Measurements from ENCODE around the gene TRIM66.

The TRIM66 gene

DNA sequence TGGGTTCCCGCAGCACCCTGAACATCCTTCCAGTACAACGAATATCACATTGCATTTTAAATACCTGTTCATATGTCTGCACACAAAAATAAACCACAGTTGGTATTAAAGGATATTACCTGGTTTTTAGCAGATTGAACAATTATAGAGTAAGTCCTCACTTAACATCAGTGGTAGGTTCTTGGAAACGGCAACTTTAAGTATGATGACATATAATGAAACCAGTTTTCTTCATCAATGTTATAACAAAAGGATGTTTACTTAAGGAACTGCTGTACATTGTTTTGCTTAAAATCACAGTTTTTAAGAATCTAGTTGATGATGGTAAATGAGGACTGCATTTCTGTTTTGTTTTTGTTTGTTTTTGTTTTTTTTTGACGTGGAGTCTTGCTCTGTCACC is 28.0 kb downstream of the TRIM66 start:
- H3K79me2 ChIP-seq (ENCODE audit: control insufficient read depth, insufficient read depth, low read length, poor library complexity), result no peaks in the 10 kb centered on the region
- no peak overlapping the region for H3K4me2 ChIP-seq (ENCODE audit: low read length)
- H3K79me1 ChIP-seq (ENCODE audit: low read length), result no peaks in the 10 kb centered on the region
- no peak overlapping the region for H4K91ac ChIP-seq (ENCODE audit: low read depth, low read length)
- H3K14ac ChIP-seq (ENCODE audit: low read length), result no peak overlapping the region
- H2AK5ac ChIP-seq (ENCODE audit: low read length), result no peak overlapping the region
- no peaks in the 10 kb centered on the region for H3K27me3 ChIP-seq (ENCODE audit: insufficient read depth, low read length)
- H3K23ac ChIP-seq (ENCODE audit: low read length), result no peak overlapping the region
- no CpG with 5 or more reads among the region's 4 CpGs for WGBS (ENCODE audit: extremely low coverage, insufficient coverage, insufficient read length)
- no peak overlapping the region for H3K18ac ChIP-seq (ENCODE audit: low read length)
- no peak overlapping the region for H3K9ac ChIP-seq (ENCODE audit: low read length)
- H3K36me3 ChIP-seq (ENCODE audit: control insufficient read depth in 1 of 2, insufficient read depth in 2 of 2, low read length in 2 of 2), result no peaks in the 10 kb centered on the region
- H4K12ac ChIP-seq (ENCODE audit: low read depth, low read length), result no peak overlapping the region
- H3K4me1 ChIP-seq (ENCODE audit: control insufficient read depth in 1 of 2, insufficient read depth in 2 of 2, low read length in 2 of 2), result no peaks in the 10 kb centered on the region
- no peak overlapping the region for H3K4me3 ChIP-seq (ENCODE audit: low read depth, low read length)
- no peak for DNase-seq
- H2BK5ac ChIP-seq (ENCODE audit: low read depth, low read length, poor library complexity), result no peak overlapping the region
- no peak overlapping the region for H2BK120ac ChIP-seq (ENCODE audit: insufficient read depth, low read length, poor library complexity)
- no peak overlapping the region for H3K27ac ChIP-seq (ENCODE audit: low read depth, low read length)
- no peak overlapping the region for H2BK12ac ChIP-seq (ENCODE audit: low read length)
- no peaks in the 10 kb centered on the region for H3K9me3 ChIP-seq (ENCODE audit: insufficient read depth, low read depth, low read length)
- H2AFZ ChIP-seq (ENCODE audit: insufficient read depth, low read length, poor library complexity), result no peak overlapping the region
- H4K8ac ChIP-seq (ENCODE audit: low read depth, low read length), result no peak overlapping the region
- H3K4ac ChIP-seq (ENCODE audit: low read depth, low read length), result no peak overlapping the region

DNA sequence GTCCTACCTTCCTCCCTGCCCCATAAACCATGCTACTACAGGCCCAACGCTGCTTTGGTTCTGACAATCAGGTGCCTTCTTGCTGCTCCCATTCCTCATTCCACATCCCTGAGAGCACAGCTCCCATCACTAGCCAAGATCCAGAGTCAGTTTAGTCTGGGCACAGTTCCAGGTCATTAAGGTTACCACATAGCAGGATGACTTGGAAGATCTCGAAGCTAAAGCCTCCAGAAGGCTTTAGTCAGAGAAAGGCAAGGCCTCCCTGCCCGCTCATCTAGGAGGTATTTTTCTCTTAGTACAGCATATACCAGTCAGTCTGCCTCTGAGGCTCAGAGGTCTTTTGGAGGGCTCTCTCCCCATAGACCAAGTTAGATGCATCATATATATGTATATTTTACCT is 30.3 kb downstream of the TRIM66 start:
- Histone ChIP-seq H3K27me3 (ENCODE audit: insufficient read depth, low read length) (no peaks in the 10 kb centered on the region), H3K4me2 (ENCODE audit: low read length) (no peak overlapping the region), H2BK120ac (ENCODE audit: insufficient read depth, low read length, poor library complexity) (no peak overlapping the region), H4K12ac (ENCODE audit: low read depth, low read length) (no peak overlapping the region), H2AK5ac (ENCODE audit: low read length) (no peak overlapping the region), H3K9ac (ENCODE audit: low read length) (no peak overlapping the region), H2AFZ (ENCODE audit: insufficient read depth, low read length, poor library complexity) (no peak overlapping the region), H3K18ac (ENCODE audit: low read length) (no peak overlapping the region), H3K9me3 (ENCODE audit: insufficient read depth, low read depth, low read length) (no peaks in the 10 kb centered on the region), H3K79me1 (ENCODE audit: low read length) (no peaks in the 10 kb centered on the region), H4K8ac (ENCODE audit: low read depth, low read length) (no peak overlapping the region), H2BK12ac (ENCODE audit: low read length) (no peak overlapping the region), H3K4ac (ENCODE audit: low read depth, low read length) (no peak overlapping the region), H3K23ac (ENCODE audit: low read length) (no peak overlapping the region), H2BK5ac (ENCODE audit: low read depth, low read length, poor library complexity) (no peak overlapping the region), H3K27ac (ENCODE audit: low read depth, low read length) (no peak overlapping the region), H3K14ac (ENCODE audit: low read length) (no peak overlapping the region), H3K4me3 (ENCODE audit: low read depth, low read length) (no peak overlapping the region), H3K36me3 (ENCODE audit: control insufficient read depth in 1 of 2, insufficient read depth in 2 of 2, low read length in 2 of 2) (peaks cover 5% of the 10 kb centered on the region in 2 experiments), H3K79me2 (ENCODE audit: control insufficient read depth, insufficient read depth, low read length, poor library complexity) (no peaks in the 10 kb centered on the region), H3K4me1 (ENCODE audit: control insufficient read depth in 1 of 2, insufficient read depth in 2 of 2, low read length in 2 of 2) (no peaks in the 10 kb centered on the region), H4K91ac (ENCODE audit: low read depth, low read length) (no peak overlapping the region)
- WGBS (ENCODE audit: extremely low coverage, insufficient coverage, insufficient read length), result no CpG with 5 or more reads among the region's 3 CpGs
- DNase-seq, result no peak

DNA sequence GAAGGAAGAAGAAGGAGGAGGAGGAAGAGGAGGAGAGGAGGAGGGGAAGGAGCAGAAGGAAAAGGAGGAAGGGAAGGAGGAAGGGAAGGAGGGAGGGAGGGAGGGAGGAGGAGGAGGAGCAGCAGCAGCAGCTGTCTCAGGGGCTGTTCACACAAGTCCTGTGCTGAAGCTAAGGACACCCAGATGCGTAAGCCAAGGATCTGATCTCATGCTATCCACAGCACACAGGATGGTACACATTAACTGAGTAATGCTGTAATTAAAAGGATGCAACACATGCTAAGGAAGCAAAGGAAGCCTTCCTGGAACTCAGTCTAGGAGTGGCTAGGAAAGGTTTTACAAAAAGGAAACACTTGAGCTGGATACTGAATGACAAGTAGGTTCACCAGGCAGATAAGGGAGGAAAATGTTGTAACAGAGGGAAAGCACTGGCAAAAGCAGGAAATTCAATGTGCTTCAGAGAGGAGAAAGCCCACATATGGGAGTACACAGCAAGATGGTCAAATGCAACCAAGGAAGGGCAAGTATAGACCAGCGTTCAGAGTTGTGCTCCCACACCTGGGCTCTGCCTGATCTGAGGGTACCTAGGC is 32.0 kb downstream of the TRIM66 start:
- no peak overlapping the region for H4K91ac ChIP-seq (ENCODE audit: low read depth, low read length)
- no peak overlapping the region for H2AK5ac ChIP-seq (ENCODE audit: low read length)
- no peak overlapping the region for H3K23ac ChIP-seq (ENCODE audit: low read length)
- no peak overlapping the region for H3K27ac ChIP-seq (ENCODE audit: low read depth, low read length)
- no peak overlapping the region for H3K4ac ChIP-seq (ENCODE audit: low read depth, low read length)
- no peaks in the 10 kb centered on the region for H3K9me3 ChIP-seq (ENCODE audit: insufficient read depth, low read depth, low read length)
- H3K79me1 ChIP-seq (ENCODE audit: low read length), result no peaks in the 10 kb centered on the region
- WGBS (ENCODE audit: extremely low coverage, insufficient coverage, insufficient read length), result no CpG with 5 or more reads among the region's 2 CpGs
- H3K36me3 ChIP-seq (ENCODE audit: control insufficient read depth in 1 of 2, insufficient read depth in 2 of 2, low read length in 2 of 2), result peaks cover 5% of the 10 kb centered on the region in 2 experiments
- H2BK5ac ChIP-seq (ENCODE audit: low read depth, low read length, poor library complexity), result no peak overlapping the region
- H4K8ac ChIP-seq (ENCODE audit: low read depth, low read length), result no peak overlapping the region
- H3K4me2 ChIP-seq (ENCODE audit: low read length), result no peak overlapping the region
- H2BK120ac ChIP-seq (ENCODE audit: insufficient read depth, low read length, poor library complexity), result no peak overlapping the region
- H3K4me3 ChIP-seq (ENCODE audit: low read depth, low read length), result no peak overlapping the region
- no peak overlapping the region for H2BK12ac ChIP-seq (ENCODE audit: low read length)
- no peak for DNase-seq
- no peak overlapping the region for H3K14ac ChIP-seq (ENCODE audit: low read length)
- no peak overlapping the region for H3K9ac ChIP-seq (ENCODE audit: low read length)
- no peak overlapping the region for H3K18ac ChIP-seq (ENCODE audit: low read length)
- no peaks in the 10 kb centered on the region for H3K79me2 ChIP-seq (ENCODE audit: control insufficient read depth, insufficient read depth, low read length, poor library complexity)
- H3K27me3 ChIP-seq (ENCODE audit: insufficient read depth, low read length), result no peaks in the 10 kb centered on the region
- no peak overlapping the region for H4K12ac ChIP-seq (ENCODE audit: low read depth, low read length)
- H2AFZ ChIP-seq (ENCODE audit: insufficient read depth, low read length, poor library complexity), result no peak overlapping the region
- no peaks in the 10 kb centered on the region for H3K4me1 ChIP-seq (ENCODE audit: control insufficient read depth in 1 of 2, insufficient read depth in 2 of 2, low read length in 2 of 2)

DNA sequence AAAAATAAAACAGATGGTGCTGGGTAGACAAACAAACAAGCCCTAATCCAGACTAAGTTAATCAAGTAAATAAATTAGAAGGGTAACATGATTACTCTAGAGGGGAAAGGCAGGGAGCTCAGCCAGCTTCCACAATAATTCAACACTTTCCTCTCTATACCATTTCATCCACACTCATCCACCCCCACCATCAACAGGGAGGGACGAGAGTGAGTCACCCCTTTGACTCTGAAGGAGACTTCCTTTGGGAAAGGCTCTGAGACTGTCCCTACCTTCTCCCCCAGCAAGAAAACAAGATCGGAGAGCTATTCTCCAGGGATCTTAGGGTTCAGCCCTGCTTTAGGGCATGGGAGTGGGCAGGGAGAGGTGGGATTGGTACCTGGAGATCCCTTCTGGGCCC is 33.1 kb downstream of the TRIM66 start:
- H4K91ac ChIP-seq (ENCODE audit: low read depth, low read length), result no peak overlapping the region
- no peak overlapping the region for H3K9ac ChIP-seq (ENCODE audit: low read length)
- no peak overlapping the region for H3K4ac ChIP-seq (ENCODE audit: low read depth, low read length)
- no peak overlapping the region for H2AFZ ChIP-seq (ENCODE audit: insufficient read depth, low read length, poor library complexity)
- H2BK12ac ChIP-seq (ENCODE audit: low read length), result no peak overlapping the region
- DNase-seq, result no peak
- no peak overlapping the region for H2BK120ac ChIP-seq (ENCODE audit: insufficient read depth, low read length, poor library complexity)
- H3K23ac ChIP-seq (ENCODE audit: low read length), result no peak overlapping the region
- no CpG with 5 or more reads among the region's 2 CpGs for WGBS (ENCODE audit: extremely low coverage, insufficient coverage, insufficient read length)
- H3K9me3 ChIP-seq (ENCODE audit: insufficient read depth, low read depth, low read length), result no peaks in the 10 kb centered on the region
- peaks cover 5% of the 10 kb centered on the region in 2 experiments for H3K36me3 ChIP-seq (ENCODE audit: control insufficient read depth in 1 of 2, insufficient read depth in 2 of 2, low read length in 2 of 2)
- H3K79me1 ChIP-seq (ENCODE audit: low read length), result no peaks in the 10 kb centered on the region
- H3K27ac ChIP-seq (ENCODE audit: low read depth, low read length), result no peak overlapping the region
- H3K4me1 ChIP-seq (ENCODE audit: control insufficient read depth in 1 of 2, insufficient read depth in 2 of 2, low read length in 2 of 2), result no peaks in the 10 kb centered on the region
- H3K79me2 ChIP-seq (ENCODE audit: control insufficient read depth, insufficient read depth, low read length, poor library complexity), result no peaks in the 10 kb centered on the region
- H4K12ac ChIP-seq (ENCODE audit: low read depth, low read length), result no peak overlapping the region
- no peak overlapping the region for H2AK5ac ChIP-seq (ENCODE audit: low read length)
- H3K4me3 ChIP-seq (ENCODE audit: low read depth, low read length), result no peak overlapping the region
- H3K27me3 ChIP-seq (ENCODE audit: insufficient read depth, low read length), result no peaks in the 10 kb centered on the region
- no peak overlapping the region for H3K14ac ChIP-seq (ENCODE audit: low read length)
- H4K8ac ChIP-seq (ENCODE audit: low read depth, low read length), result no peak overlapping the region
- H3K18ac ChIP-seq (ENCODE audit: low read length), result no peak overlapping the region
- no peak overlapping the region for H2BK5ac ChIP-seq (ENCODE audit: low read depth, low read length, poor library complexity)
- H3K4me2 ChIP-seq (ENCODE audit: low read length), result no peak overlapping the region

All from trophoblast cell (in vitro differentiated cells and primary cell).